IMR-90 (cell line): Measurements from ENCODE around the gene ZG16B. TPM values are rescaled to one million over a fixed set of nuclear protein-coding genes. Genes with fewer than 3 reads are reported as not detected.

ENCODE experiments used
- ATAC-seq: fragments of 200-7000 bp; cut with Tn5 transposase; 2 replicates; pipeline ENCODE4 v1.9.1; 2020; ENCODE audit warnings: low read depth, mild to moderate bottlenecking, moderate library complexity
- BruUV-seq: library from RNA; stranded (reverse); fragments of 400-500 nt; replicated peaks from 2 replicates; lab custom pipeline; 2021; lab: Mats Ljungman, UMichigan
- CTCF ChIA-PET: fragments of 300-600 bp; formaldehyde crosslinking; extraction: SDS; loops from one replicate; lab custom pipeline; 2021; ENCODE audit warnings: antibody characterized with exemption; lab: Yijun Ruan, JAX
- POLR2A ChIA-PET: fragments of 300-600 bp; sonication (Branson Sonifier 250); formaldehyde crosslinking; loops from one replicate; lab custom pipeline; 2022; ENCODE audit warnings: antibody characterized with exemption; ENCODE audit not compliant: unreplicated experiment; lab: Charles Lee
- DNase-seq: peaks from one replicate; pipeline ENCODE4 v3.0.0; 2013
- H2AFZ ChIP-seq: replicated peaks from 2 replicates; pipeline ENCODE3; 2013; ENCODE audit warnings: low read length, mild to moderate bottlenecking; ENCODE audit not compliant: poor library complexity
- H2AK5ac ChIP-seq: 2 replicates; pipeline ENCODE4 v1.6.1; 2013; ENCODE audit warnings: low read depth, low read length, inconsistent platforms
- H2AK9ac ChIP-seq: replicated peaks from 2 replicates; pipeline ENCODE3; 2013; ENCODE audit warnings: mild to moderate bottlenecking, low read depth, low read length, moderate library complexity; ENCODE audit not compliant: poor library complexity
- H2BK120ac ChIP-seq: 2 replicates; pipeline ENCODE4 v1.6.1; 2013; ENCODE audit warnings: low read depth, low read length, inconsistent platforms
- H2BK15ac ChIP-seq: 3 replicates; pipeline ENCODE4 v1.6.1; 2013; ENCODE audit warnings: low read depth, low read length, inconsistent platforms
- H2BK20ac ChIP-seq: 2 replicates; pipeline ENCODE4 v1.6.1; 2013; ENCODE audit warnings: low read depth, mild to moderate bottlenecking, inconsistent platforms, low read length, moderate library complexity
- H2BK5ac ChIP-seq: 2 replicates; pipeline ENCODE4 v1.6.1; 2013; ENCODE audit warnings: mild to moderate bottlenecking, low read depth, low read length, inconsistent platforms; ENCODE audit not compliant: poor library complexity, severe bottlenecking
- H3K14ac ChIP-seq: replicated peaks from 2 replicates; pipeline ENCODE4 v1.6.1; 2013; ENCODE audit warnings: low read depth, low read length, inconsistent platforms
- H3K18ac ChIP-seq: 2 replicates; pipeline ENCODE4 v1.6.1; 2013; ENCODE audit warnings: low read depth, low read length, control low read depth
- H3K23ac ChIP-seq: 2 replicates; pipeline ENCODE4 v1.6.1; 2013; ENCODE audit warnings: low read depth, low read length, inconsistent platforms
- H3K27ac ChIP-seq: 2 replicates; pipeline ENCODE4 v1.5.1; 2013; ENCODE audit warnings: mild to moderate bottlenecking, control low read depth, low read length; ENCODE audit not compliant: insufficient read depth
- H3K27me3 ChIP-seq: 2 replicates; pipeline ENCODE4 v1.6.1; 2013; ENCODE audit warnings: low read length; ENCODE audit not compliant: control insufficient read depth, insufficient read depth
- H3K36me3 ChIP-seq: 2 replicates; pipeline ENCODE4 v1.6.1; 2013; ENCODE audit warnings: low read length, mixed read lengths; ENCODE audit not compliant: control insufficient read depth, insufficient read depth
- H3K4ac ChIP-seq: 2 replicates; pipeline ENCODE4 v1.6.1; 2013; ENCODE audit warnings: low read depth, low read length, inconsistent platforms
- H3K4me1 ChIP-seq: 2 replicates; pipeline ENCODE4 v1.6.1; 2013; ENCODE audit warnings: low read length, mixed read lengths; ENCODE audit not compliant: control insufficient read depth, insufficient read depth
- H3K4me2 ChIP-seq: 2 replicates; pipeline ENCODE4 v1.6.1; 2013; ENCODE audit warnings: low read depth, mild to moderate bottlenecking, control low read depth, low read length, moderate library complexity
- H3K4me3 ChIP-seq: 2 replicates; pipeline ENCODE4 v1.5.1; 2013; ENCODE audit warnings: low read depth, mild to moderate bottlenecking, control low read depth, low read length, moderate library complexity; ENCODE audit not compliant: insufficient read depth
- H3K56ac ChIP-seq: 2 replicates; pipeline ENCODE4 v1.6.1; 2013; ENCODE audit warnings: low read length, inconsistent platforms; ENCODE audit not compliant: insufficient read depth; ENCODE audit errors: extremely low read depth
- H3K79me1 ChIP-seq, 2 experiments: 2 replicates each; pipeline ENCODE4 v1.6.1; 2013; ENCODE audit warnings: low read length in 2 of 2, inconsistent platforms in 1 of 2, low read depth in 1 of 2
- H3K9ac ChIP-seq: 2 replicates; pipeline ENCODE4 v1.6.1; 2013; ENCODE audit warnings: low read depth, low read length, control low read depth
- H3K9me1 ChIP-seq: 2 replicates; pipeline ENCODE4 v1.6.1; 2013; ENCODE audit warnings: low read length, inconsistent platforms; ENCODE audit not compliant: insufficient read depth
- H3K9me3 ChIP-seq: 2 replicates; pipeline ENCODE4 v1.6.1; 2013; ENCODE audit warnings: low read length; ENCODE audit not compliant: control insufficient read depth, insufficient read depth
- H4K20me1 ChIP-seq: 2 replicates; pipeline ENCODE4 v1.6.1; 2013; ENCODE audit warnings: low read length, inconsistent platforms; ENCODE audit not compliant: insufficient read depth
- H4K5ac ChIP-seq: 2 replicates; pipeline ENCODE4 v1.6.1; 2013; ENCODE audit warnings: mild to moderate bottlenecking, low read depth, low read length, control low read depth
- H4K8ac ChIP-seq, 2 experiments: 2 replicates each; pipeline ENCODE4 v1.6.1; 2013; ENCODE audit warnings: low read depth in 2 of 2, low read length in 2 of 2, control low read depth in 1 of 2, inconsistent platforms in 1 of 2
- H4K91ac ChIP-seq: 2 replicates; pipeline ENCODE4 v1.6.1; 2013; ENCODE audit warnings: low read depth, low read length, inconsistent platforms; ENCODE audit not compliant: insufficient read depth
- ELK1 ChIP-seq: fragments of 150-350 bp; IDR thresholded peaks from 2 replicates; pipeline ENCODE4 v1.6.1; 2016; ENCODE audit warnings: low read depth, mild to moderate bottlenecking, low read length, moderate library complexity, borderline replicate concordance
- FOS ChIP-seq: fragments of 150-350 bp; IDR thresholded peaks from 2 replicates; pipeline ENCODE4 v1.6.1; 2016; ENCODE audit warnings: low read depth, low read length
- MAZ ChIP-seq: IDR thresholded peaks from 2 replicates; pipeline ENCODE4 v1.6.1; 2012; ENCODE audit warnings: low read depth, mild to moderate bottlenecking, low read length, improper control_type of control experiment, moderate library complexity, borderline replicate concordance
- NFE2L2 ChIP-seq: fragments of 150-350 bp; IDR thresholded peaks from 2 replicates; pipeline ENCODE4 v1.6.1; 2016; ENCODE audit warnings: low read depth, mild to moderate bottlenecking, low read length
- RCOR1 ChIP-seq: IDR thresholded peaks from 2 replicates; pipeline ENCODE4 v1.6.1; 2012; ENCODE audit warnings: mild to moderate bottlenecking, low read length, improper control_type of control experiment; ENCODE audit not compliant: insufficient replicate concordance
- WGBS, 2 experiments: methylation state at CpG; one replicate each; pipeline versions ENCODE4 v1.1.5 to v1.1.7; 2013; ENCODE audit warnings: missing lambda C conversion rate in 2 of 2; ENCODE audit not compliant: insufficient read length in 1 of 2; ENCODE audit errors: extremely low coverage in 2 of 2; 5-methylcytosine and 5-hydroxymethylcytosine counted together
- dilution Hi-C: fragments of 300-500 bp; cut with HindIII; formaldehyde crosslinking; loops from one replicate; pipeline ENCODE4 v1.14.3; 2018; ENCODE audit warnings: low sequenced_read_pairs; ENCODE audit not compliant: unreplicated experiment
- in situ Hi-C: fragments of 300-500 bp; cut with MboI; formaldehyde crosslinking; loops from 3 replicates; pipeline ENCODE4 v1.14.3; 2019; ENCODE audit warnings: low sequenced_read_pairs, inconsistent platforms, mixed read lengths
- intact Hi-C: fragments of 100-400 bp; cut with micrococcal nuclease; formaldehyde crosslinking; loops from 2 replicates; pipeline ENCODE4 v1.10.0; 2022
- polyA plus RNA-seq, 3 experiments: library from polyadenylated mRNA; depleted of rRNA; stranded (reverse); fragments of >200 nt; gene quantifications; 2 replicates each; pipeline ENCODE4 v1.2.3, GENCODE V29; 2012; ENCODE audit warnings: low replicate concordance in 1 of 3
- total RNA-seq: library from RNA; depleted of rRNA; stranded (reverse); fragments of >200 nt; gene quantifications from 2 replicates; pipeline ENCODE4 v1.2.3, GENCODE V29; 2012

ZG16B gene
- total and polyA plus RNA-seq, 2 of the 4 experiments (the other 2 are of a cell fraction), result 0.54 to 0.65 TPM

- Histone ChIP-seq H3K27me3 (peaks cover 21% of the 10 kb centered on the region), H3K4me2 (no peak overlapping the region), H3K23ac (no peak overlapping the region), H2BK120ac (no peak overlapping the region), H4K8ac (no peak overlapping the region), H2BK5ac (no peak overlapping the region), H3K36me3 (no peaks in the 10 kb centered on the region), H2AK9ac (no peak overlapping the region), H3K56ac (no peak overlapping the region), H2AFZ (no peak overlapping the region), H3K9ac (no peak overlapping the region), H3K4me3 (no peak overlapping the region), H3K9me3 (peaks cover 14% of the 10 kb centered on the region), H3K79me1 (no peaks in the 10 kb centered on the region), H3K27ac (no peak overlapping the region), H4K5ac (no peak overlapping the region), H2BK15ac (no peak overlapping the region), H3K18ac (no peak overlapping the region), H4K20me1 (no peaks in the 10 kb centered on the region), H3K14ac (no peak overlapping the region), H2BK20ac (no peak overlapping the region), H2AK5ac (no peak overlapping the region), H3K4ac (no peak overlapping the region), H3K9me1 (no peaks in the 10 kb centered on the region), H3K4me1 (0 out of 2 replicates have a peak, but pooled peaks cover 2% of the 10 kb centered on the region), H4K91ac (no peak overlapping the region)
- ATAC-seq, result no peak
- intact Hi-C loops (no loop called here), dilution Hi-C loops (no loop called here), in situ Hi-C loops (no loop called here)
- ChIA-PET CTCF (no interaction called here), POLR2A (no interaction called here)
- TF ChIP-seq MAZ, result no peak
- no peak for TF ChIP-seq RCOR1
- TF ChIP-seq NFE2L2, result no peak
- no peak for TF ChIP-seq ELK1
- TF ChIP-seq FOS, result no peak
- no TSS peak for BruUV-seq
- 90% methylated on average over 2 of the region's 24 CpGs; no CpG with 5 or more reads in 1 of the 2 experiments for WGBS, 2 experiments
- no peak for DNase-seq
Measured at GRCh38 chr16:2856686-2857450, 26.8 kb downstream of the ZG16B start.
